Measurements from ENCODE around the gene TUBB2B. TPM values are rescaled to one million over a fixed set of nuclear protein-coding genes. Genes with fewer than 3 reads are reported as not detected.
A peak's percentile ranks its signal among the peaks of the same experiment; 100 is the strongest.
"Not testable (repeated sequence)": the region's sequence is repeated elsewhere in the genome, so short reads cannot be mapped to it uniquely, and the experiment has no call there.

Gene TUBB2B
- total RNA-seq, 1 donor from 2014 or later = 3.0 TPM

GRCh38 chr6:3258201-3258600 is 30.7 kb upstream of the TUBB2B start:
- ATAC-seq = no peak

- no peak for ATAC-seq
These were observed 26.1 kb upstream of the TUBB2B start for GRCh38 chr6:3253597-3253961.

- peak; percentile 28 for ATAC-seq
These were observed 25.6 kb upstream of the TUBB2B start for GRCh38 chr6:3252861-3253596.

GRCh38 chr6:3252369-3252768 is 24.9 kb upstream of the TUBB2B start:
- ATAC-seq = peak; percentile 64

GRCh38 chr6:3251462-3252314 is 24.2 kb upstream of the TUBB2B start:
- peak; percentile 76 for ATAC-seq

- no peak for ATAC-seq
These were observed 22.8 kb upstream of the TUBB2B start for GRCh38 chr6:3250231-3250675.

GRCh38 chr6:3249821-3250220 is 22.4 kb upstream of the TUBB2B start:
- ATAC-seq = no peak

- ATAC-seq = peak; percentile 7
These were observed 20.0 kb upstream of the TUBB2B start for GRCh38 chr6:3247255-3248146.

- ATAC-seq = no peak
These were observed 17.8 kb upstream of the TUBB2B start for GRCh38 chr6:3245216-3245615.

- ATAC-seq = not testable (repeated sequence)
These were observed 17.3 kb upstream of the TUBB2B start for GRCh38 chr6:3244832-3245161.

GRCh38 chr6:3244003-3244831 is 16.8 kb upstream of the TUBB2B start:
- ATAC-seq = no peak

GRCh38 chr6:3242768-3243167 is 15.3 kb upstream of the TUBB2B start:
- ATAC-seq = no peak

- ATAC-seq = not testable (repeated sequence)
These were observed 14.3 kb upstream of the TUBB2B start for GRCh38 chr6:3241745-3242144.

GRCh38 chr6:3240595-3240994 is 13.1 kb upstream of the TUBB2B start:
- no peak for ATAC-seq

GRCh38 chr6:3239110-3239830 is 11.8 kb upstream of the TUBB2B start:
- no peak for ATAC-seq

GRCh38 chr6:3237761-3238662 is 10.6 kb upstream of the TUBB2B start:
- no peak for ATAC-seq

- no peak for ATAC-seq
These were observed 8.6 kb upstream of the TUBB2B start for GRCh38 chr6:3236005-3236404.

GRCh38 chr6:3235486-3235885 is 8.0 kb upstream of the TUBB2B start:
- no peak for ATAC-seq

GRCh38 chr6:3233904-3234303 is 6.5 kb upstream of the TUBB2B start:
- ATAC-seq = no peak

- ATAC-seq = no peak
These were observed 5.9 kb upstream of the TUBB2B start for GRCh38 chr6:3233321-3233720.
